GM12878 (cell line): Measurements from ENCODE around the gene TMEM132C. TPM values are rescaled to one million over a fixed set of nuclear protein-coding genes. Genes with fewer than 3 reads are reported as not detected.

Experiments
- ATAC-seq: fragments of 200-7000 bp; cut with Tn5 transposase; 3 replicates; pipeline ENCODE4 v1.9.1; 2020; ENCODE audit warnings: mild to moderate bottlenecking, moderate library complexity
- BruUV-seq: library from RNA; stranded (reverse); fragments of 400-500 nt; replicated peaks from 2 replicates; lab custom pipeline; 2021; lab: Mats Ljungman, UMichigan
- CTCF ChIA-PET: fragments of 300-600 bp; sonication (Branson Sonifier 250); formaldehyde crosslinking; extraction: SDS; loops from one replicate; lab custom pipeline; 2021; ENCODE audit warnings: inconsistent platforms; lab: Yijun Ruan, JAX
- POLR2A ChIA-PET: fragments of 350-600 bp; formaldehyde crosslinking; extraction: SDS; loops from one replicate; lab custom pipeline; 2021; ENCODE audit warnings: inconsistent platforms; lab: Charles Lee
- RAD21 ChIA-PET: fragments of 300-600 bp; sonication (Branson Sonifier 250); formaldehyde crosslinking; loops from one replicate; lab custom pipeline; 2023; ENCODE audit warnings: antibody characterized with exemption; ENCODE audit not compliant: unreplicated experiment; lab: Charles Lee
- SMC1A ChIA-PET: fragments of 300-600 bp; sonication (Branson Sonifier 250); formaldehyde crosslinking; loops from one replicate; lab custom pipeline; 2023; ENCODE audit not compliant: unreplicated experiment, uncharacterized antibody; lab: Charles Lee
- DNase-seq: peaks from one replicate; pipeline ENCODE4 v3.0.0-alpha.2; 2011; ENCODE audit warnings: low read depth, low spot score
- FAIRE-seq: peaks from 3 replicates; lab custom pipeline; 2011; peaks lifted over from hg19 to GRCh38; lab: Jason Lieb, UNC
- H2AFZ ChIP-seq: 2 replicates; pipeline ENCODE4 v1.6.0; 2011; ENCODE audit warnings: low read depth, low read length, control low read depth; ENCODE audit not compliant: control insufficient read depth
- H3K27ac ChIP-seq: 2 replicates; pipeline ENCODE4 v1.5.1; 2011; ENCODE audit warnings: control low read depth; ENCODE audit not compliant: control insufficient read depth, insufficient read depth
- H3K27me3 ChIP-seq, 2 experiments: replicated peaks in 1 of 2; 2 replicates each; pipeline versions ENCODE4 v1.6.0 to v1.6.1; 2011; ENCODE audit warnings: low read length in 1 of 2; ENCODE audit not compliant: control insufficient read depth in 2 of 2, insufficient read depth in 2 of 2
- H3K36me3 ChIP-seq, 2 experiments: 2 replicates each; pipeline ENCODE4 v1.5.1; 2011; ENCODE audit warnings: low read length in 1 of 2; ENCODE audit not compliant: control insufficient read depth in 2 of 2, insufficient read depth in 2 of 2
- H3K4me1 ChIP-seq: 2 replicates; pipeline ENCODE4 v1.6.1; 2011; ENCODE audit warnings: mild to moderate bottlenecking, low read length, moderate library complexity, mixed read lengths; ENCODE audit not compliant: control insufficient read depth, insufficient read depth
- H3K4me2 ChIP-seq: 2 replicates; pipeline ENCODE4 v1.6.0; 2011; ENCODE audit warnings: control low read depth; ENCODE audit not compliant: control insufficient read depth, insufficient read depth
- H3K4me3 ChIP-seq: fragments of 200-600 bp; sonication (generic); 2 replicates; pipeline ENCODE4 v1.5.1; 2016
- H3K79me2 ChIP-seq: 2 replicates; pipeline ENCODE4 v1.6.0; 2011; ENCODE audit warnings: low read length; ENCODE audit not compliant: control insufficient read depth, insufficient read depth
- H3K9ac ChIP-seq: 2 replicates; pipeline ENCODE4 v1.8.0; 2011; ENCODE audit warnings: low read length, control low read depth, mixed read lengths; ENCODE audit not compliant: control insufficient read depth, insufficient read depth
- H3K9me3 ChIP-seq: replicated peaks from 3 replicates; pipeline ENCODE4 v1.5.1; 2011; ENCODE audit warnings: mild to moderate bottlenecking, low read length; ENCODE audit not compliant: control insufficient read depth, insufficient read depth
- H4K20me1 ChIP-seq: 2 replicates; pipeline ENCODE4 v1.6.0; 2011; ENCODE audit not compliant: control insufficient read depth, insufficient read depth
- CBX5 ChIP-seq: sonication (generic); IDR thresholded peaks from 2 replicates; pipeline ENCODE4 v1.6.1; 2016; ENCODE audit warnings: low read depth, moderate library complexity, mild to moderate bottlenecking, inconsistent platforms
- CHD4 ChIP-seq: fragments of 200-600 bp; sonication (generic); IDR thresholded peaks from 2 replicates; pipeline ENCODE4 v1.6.1; 2016; ENCODE audit warnings: mild to moderate bottlenecking
- E2F4 ChIP-seq: IDR thresholded peaks from 2 replicates; pipeline ENCODE4 v1.6.1; 2012; ENCODE audit warnings: low read depth, low read length, improper control_type of control experiment
- IKZF2 ChIP-seq, 2 experiments: fragments of 450-650 bp; IDR thresholded peaks; 2 replicates each; pipeline ENCODE4 v1.6.1; 2017; ENCODE audit warnings: mild to moderate bottlenecking in 2 of 2, moderate library complexity in 2 of 2
- KLF5 ChIP-seq: fragments of 450-650 bp; IDR thresholded peaks from 2 replicates; pipeline ENCODE4 v1.6.1; 2014; ENCODE audit warnings: mild to moderate bottlenecking; ENCODE audit not compliant: partially characterized antibody
- MEF2B ChIP-seq: fragments of 450-650 bp; IDR thresholded peaks from 2 replicates; pipeline ENCODE4 v1.6.1; 2018; ENCODE audit warnings: mild to moderate bottlenecking, moderate library complexity; ENCODE audit not compliant: partially characterized antibody, poor library complexity, severe bottlenecking
- NRF1 ChIP-seq: conservative IDR thresholded peaks from 2 replicates; pipeline ENCODE4 v1.6.1; 2011; ENCODE audit warnings: mild to moderate bottlenecking, low read depth, low read length, improper control_type of control experiment
- PML ChIP-seq: IDR thresholded peaks from 2 replicates; pipeline ENCODE4 v1.6.1; 2012; ENCODE audit warnings: low read length, inconsistent platforms
- RBBP5 ChIP-seq: fragments of 200-600 bp; sonication (generic); conservative IDR thresholded peaks from 2 replicates; pipeline ENCODE4 v1.6.1; 2016
- SIN3A ChIP-seq: IDR thresholded peaks from 2 replicates; pipeline ENCODE4 v1.6.1; 2012; ENCODE audit warnings: low read depth, low read length, improper control_type of control experiment
- ZNF687 ChIP-seq: fragments of 450-650 bp; IDR thresholded peaks from 2 replicates; pipeline ENCODE4 v1.6.1; 2017; ENCODE audit warnings: mild to moderate bottlenecking, moderate library complexity
- WGBS: methylation state at CpG from one replicate; pipeline ENCODE4 v1.1.6; 2016; ENCODE audit warnings: low lambda C conversion rate; ENCODE audit not compliant: insufficient replicate concordance, insufficient coverage; ENCODE audit errors: missing lambda C conversion rate; 5-methylcytosine and 5-hydroxymethylcytosine counted together
- in situ Hi-C: fragments of 300-500 bp; cut with MboI; formaldehyde crosslinking; loops from 9 replicates; pipeline ENCODE4 v1.14.3; 2018; ENCODE audit warnings: mixed read lengths
- intact Hi-C: fragments of 100-400 bp; cut with micrococcal nuclease; formaldehyde crosslinking; loops from one replicate; pipeline ENCODE4 v1.14.2; 2022; ENCODE audit not compliant: unreplicated experiment
- polyA plus RNA-seq, 11 experiments: library from polyadenylated mRNA; depleted of rRNA in 4 of 11; unstranded in 6 of 11; stranded (reverse) in 5 of 11; fragments of >200 nt; fragmentation: Nextera tagmentation in 4 of 11; fragmentation: Illumina TruSeq in 1 of 11; extraction: Ambion mirVana in 4 of 11; extraction: Trizol in 1 of 11; gene quantifications; 1 replicate in 1 of 11; 2 replicates in 10 of 11; pipeline versions ENCODE4 v1.2.1 to v1.2.3, GENCODE V29; 2011 to 2016; ENCODE audit warnings: inconsistent platforms in 2 of 11, missing spikeins in 2 of 11, low read depth in 1 of 11
- total RNA-seq, 4 experiments: library from RNA; depleted of rRNA in 3 of 4; stranded (reverse); fragments of >200 nt in 3 of 4; fragmentation: Illumina TruSeq in 1 of 4; extraction: Trizol in 1 of 4; gene quantifications; 2 replicates each; pipeline versions ENCODE4 v1.2.1 to v1.2.3, GENCODE V29; 2013 to 2021
- TF ChIP-seq, protein P1 (sequence below): fragments of 450-650 bp; IDR thresholded peaks from 2 replicates; pipeline ENCODE4 v1.6.1; 2017; ENCODE audit warnings: antibody characterized with exemption, mild to moderate bottlenecking, moderate library complexity

The TMEM132C gene
- total and polyA plus RNA-seq, 10 of the 15 experiments (the other 5 are each of a cell fraction or from before 2014, with no cell fraction given) = not detected

- WGBS = 47% methylated on average over 6 of the region's 6 CpGs
- no peaks in the 10 kb centered on the region for H4K20me1 ChIP-seq
- ChIA-PET RAD21 (no interaction called here), CTCF (no interaction called here), SMC1A (no interaction called here), POLR2A (no interaction called here)
- no peaks in the 10 kb centered on the region for H3K36me3 ChIP-seq
- H3K4me2 ChIP-seq = no peak overlapping the region
- DNase-seq (no peak), ATAC-seq (no peak)
- H3K9ac ChIP-seq = no peak overlapping the region
- H3K9me3 ChIP-seq = no peaks in the 10 kb centered on the region
- no peaks in the 10 kb centered on the region; a peak in 1 of 4 replicates for H3K27me3 ChIP-seq
- H3K4me1 ChIP-seq = no peaks in the 10 kb centered on the region
- H2AFZ ChIP-seq = no peak overlapping the region
- no peaks in the 10 kb centered on the region for H3K79me2 ChIP-seq
- no peak overlapping the region for H3K4me3 ChIP-seq
- no peak overlapping the region for H3K27ac ChIP-seq
- BruUV-seq = no TSS peak
- intact Hi-C loops = no loop called here
- TF ChIP-seq CBX5 = no peak
- no peak for TF ChIP-seq CHD4
- TF ChIP-seq, protein P1, sequence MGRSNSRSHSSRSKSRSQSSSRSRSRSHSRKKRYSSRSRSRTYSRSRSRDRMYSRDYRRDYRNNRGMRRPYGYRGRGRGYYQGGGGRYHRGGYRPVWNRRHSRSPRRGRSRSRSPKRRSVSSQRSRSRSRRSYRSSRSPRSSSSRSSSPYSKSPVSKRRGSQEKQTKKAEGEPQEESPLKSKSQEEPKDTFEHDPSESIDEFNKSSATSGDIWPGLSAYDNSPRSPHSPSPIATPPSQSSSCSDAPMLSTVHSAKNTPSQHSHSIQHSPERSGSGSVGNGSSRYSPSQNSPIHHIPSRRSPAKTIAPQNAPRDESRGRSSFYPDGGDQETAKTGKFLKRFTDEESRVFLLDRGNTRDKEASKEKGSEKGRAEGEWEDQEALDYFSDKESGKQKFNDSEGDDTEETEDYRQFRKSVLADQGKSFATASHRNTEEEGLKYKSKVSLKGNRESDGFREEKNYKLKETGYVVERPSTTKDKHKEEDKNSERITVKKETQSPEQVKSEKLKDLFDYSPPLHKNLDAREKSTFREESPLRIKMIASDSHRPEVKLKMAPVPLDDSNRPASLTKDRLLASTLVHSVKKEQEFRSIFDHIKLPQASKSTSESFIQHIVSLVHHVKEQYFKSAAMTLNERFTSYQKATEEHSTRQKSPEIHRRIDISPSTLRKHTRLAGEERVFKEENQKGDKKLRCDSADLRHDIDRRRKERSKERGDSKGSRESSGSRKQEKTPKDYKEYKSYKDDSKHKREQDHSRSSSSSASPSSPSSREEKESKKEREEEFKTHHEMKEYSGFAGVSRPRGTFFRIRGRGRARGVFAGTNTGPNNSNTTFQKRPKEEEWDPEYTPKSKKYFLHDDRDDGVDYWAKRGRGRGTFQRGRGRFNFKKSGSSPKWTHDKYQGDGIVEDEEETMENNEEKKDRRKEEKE = no peak
- no peak for TF ChIP-seq E2F4
- no peak for TF ChIP-seq KLF5
- no peak for TF ChIP-seq ZNF687
- TF ChIP-seq IKZF2 (IDR thresholded peaks at IDR 0.05) = no peak
- TF ChIP-seq MEF2B = no peak
- no peak for TF ChIP-seq SIN3A
- no peak for TF ChIP-seq PML
- TF ChIP-seq RBBP5 = no peak
- no peak for TF ChIP-seq NRF1
- TF ChIP-seq, all 136 proteins: peak for 0
- in situ Hi-C loops = no loop called here
- FAIRE-seq = no peak
Measured at GRCh38 chr12:128611736-128612135, 344.8 kb downstream of the TMEM132C start.
